ENCODE results near the gene GALNT15.

GALNT15 gene

DNA sequence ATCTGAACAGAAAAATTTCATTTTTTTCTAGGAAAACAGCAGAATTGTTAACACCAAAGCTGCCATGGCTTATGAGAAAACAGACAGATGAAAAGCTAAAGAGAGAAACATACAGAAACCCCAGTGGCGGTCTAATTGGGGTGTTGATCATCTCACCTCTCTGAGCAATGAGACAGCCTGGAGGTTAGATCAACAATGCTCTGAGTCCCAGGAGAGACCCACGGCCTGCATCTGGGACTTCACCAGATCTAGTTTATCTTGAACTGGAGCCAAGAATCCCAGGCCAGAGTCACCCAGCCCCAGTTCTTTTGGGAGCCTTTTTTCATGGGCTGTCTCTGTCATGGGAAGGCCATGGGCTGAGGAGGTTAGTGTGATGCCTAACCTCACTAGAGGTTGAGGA, 3.5 kb upstream of the GALNT15 start:
- DNase-seq, result no peak

DNA sequence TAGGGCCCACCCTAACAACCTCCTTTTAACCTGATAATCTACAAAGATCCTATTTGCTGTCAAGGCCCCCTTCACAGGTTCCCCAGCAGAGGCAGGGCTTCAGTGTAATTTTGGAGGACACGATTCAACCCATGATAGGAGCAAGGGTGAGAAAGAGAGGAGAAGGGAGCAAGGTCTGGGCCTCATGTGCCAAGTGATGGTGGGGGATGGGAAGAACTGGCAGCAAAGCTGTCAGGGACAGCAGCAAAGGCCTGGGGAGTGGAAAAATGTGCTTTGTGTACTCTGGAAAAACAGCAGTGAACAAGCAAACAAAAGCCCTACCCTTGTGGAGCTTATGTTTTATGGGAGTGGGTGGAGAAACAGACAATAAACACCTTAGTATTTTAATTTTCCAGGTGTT, 2.7 kb upstream of the GALNT15 start:
- no peak for DNase-seq

DNA sequence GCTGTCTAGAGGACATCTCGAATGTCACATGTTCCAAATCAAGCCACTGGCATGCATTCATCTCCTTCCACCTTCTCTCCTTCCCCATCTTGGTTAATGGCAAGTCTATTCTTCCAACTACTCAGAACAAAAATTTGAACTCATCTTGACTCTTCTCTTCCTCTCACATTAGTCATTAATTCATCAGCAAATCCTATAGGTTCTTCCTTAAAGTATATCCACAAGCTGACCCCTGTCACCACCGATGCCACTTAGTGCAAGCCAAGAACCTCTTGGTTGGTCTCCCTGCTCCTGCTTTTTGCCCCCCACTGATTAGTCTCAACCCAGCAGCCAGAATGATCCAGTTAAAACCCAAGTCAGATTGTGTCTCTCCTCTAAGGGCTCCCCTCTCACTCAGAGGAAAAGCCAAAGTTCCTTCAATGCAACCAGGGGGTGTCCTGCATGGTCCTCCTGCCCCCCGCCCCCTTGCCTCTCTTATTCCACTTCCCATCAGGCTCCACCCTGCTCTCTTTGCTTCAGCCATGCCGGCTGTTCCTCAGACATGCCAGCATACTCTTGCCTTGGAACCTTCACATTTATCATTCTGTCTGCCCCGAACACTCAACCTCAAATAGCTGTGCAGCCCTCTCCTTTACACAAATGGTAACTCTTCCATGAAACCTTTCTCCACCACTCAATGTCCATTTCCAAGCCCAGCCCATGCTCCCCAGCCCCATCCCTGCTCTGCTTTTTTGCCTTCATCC, 1.0 kb upstream of the GALNT15 start:
- DNase-seq, result no peak

DNA sequence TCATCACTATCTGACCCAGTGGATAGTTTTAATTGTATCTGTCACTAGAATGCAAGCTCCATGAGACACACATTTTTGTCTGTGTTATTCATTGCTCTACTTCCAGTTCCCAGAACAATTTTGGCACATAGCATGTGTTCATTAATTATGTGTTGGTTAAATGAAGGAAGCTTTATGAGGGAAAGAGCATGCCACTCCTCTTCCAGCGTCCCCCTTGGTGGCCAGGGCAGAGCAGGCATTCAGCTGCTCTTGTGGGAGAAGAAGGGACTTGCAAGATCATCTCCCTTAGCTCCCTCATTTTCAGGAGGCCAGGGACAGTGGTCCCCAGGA, 489 bp upstream of the GALNT15 start:
- no peak for DNase-seq

DNA sequence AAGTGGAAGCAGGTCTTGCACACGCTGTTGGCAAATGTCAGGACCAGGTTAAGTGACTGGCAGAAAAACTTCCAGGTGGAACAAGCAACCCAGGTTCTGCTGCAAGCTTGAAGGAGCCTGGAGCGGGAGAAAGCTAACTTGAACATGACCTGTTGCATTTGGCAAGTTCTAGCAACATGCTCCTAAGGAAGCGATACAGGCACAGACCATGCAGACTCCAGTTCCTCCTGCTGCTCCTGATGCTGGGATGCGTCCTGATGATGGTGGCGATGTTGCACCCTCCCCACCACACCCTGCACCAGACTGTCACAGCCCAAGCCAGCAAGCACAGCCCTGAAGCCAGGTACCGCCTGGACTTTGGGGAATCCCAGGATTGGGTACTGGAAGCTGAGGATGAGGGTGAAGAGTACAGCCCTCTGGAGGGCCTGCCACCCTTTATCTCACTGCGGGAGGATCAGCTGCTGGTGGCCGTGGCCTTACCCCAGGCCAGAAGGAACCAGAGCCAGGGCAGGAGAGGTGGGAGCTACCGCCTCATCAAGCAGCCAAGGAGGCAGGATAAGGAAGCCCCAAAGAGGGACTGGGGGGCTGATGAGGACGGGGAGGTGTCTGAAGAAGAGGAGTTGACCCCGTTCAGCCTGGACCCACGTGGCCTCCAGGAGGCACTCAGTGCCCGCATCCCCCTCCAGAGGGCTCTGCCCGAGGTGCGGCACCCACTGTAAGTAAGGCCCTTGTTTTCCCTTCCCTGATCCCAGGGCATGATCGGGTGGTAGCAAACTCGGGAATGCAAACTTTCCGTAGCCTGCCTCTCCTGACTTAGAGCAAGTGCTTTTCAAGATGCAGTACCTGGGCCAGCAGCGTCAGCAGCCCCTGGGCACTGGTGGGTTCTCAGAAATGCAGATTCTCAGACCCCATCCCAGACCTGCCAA, 759 bp downstream of the GALNT15 start:
- DNase-seq, result no peak

DNA sequence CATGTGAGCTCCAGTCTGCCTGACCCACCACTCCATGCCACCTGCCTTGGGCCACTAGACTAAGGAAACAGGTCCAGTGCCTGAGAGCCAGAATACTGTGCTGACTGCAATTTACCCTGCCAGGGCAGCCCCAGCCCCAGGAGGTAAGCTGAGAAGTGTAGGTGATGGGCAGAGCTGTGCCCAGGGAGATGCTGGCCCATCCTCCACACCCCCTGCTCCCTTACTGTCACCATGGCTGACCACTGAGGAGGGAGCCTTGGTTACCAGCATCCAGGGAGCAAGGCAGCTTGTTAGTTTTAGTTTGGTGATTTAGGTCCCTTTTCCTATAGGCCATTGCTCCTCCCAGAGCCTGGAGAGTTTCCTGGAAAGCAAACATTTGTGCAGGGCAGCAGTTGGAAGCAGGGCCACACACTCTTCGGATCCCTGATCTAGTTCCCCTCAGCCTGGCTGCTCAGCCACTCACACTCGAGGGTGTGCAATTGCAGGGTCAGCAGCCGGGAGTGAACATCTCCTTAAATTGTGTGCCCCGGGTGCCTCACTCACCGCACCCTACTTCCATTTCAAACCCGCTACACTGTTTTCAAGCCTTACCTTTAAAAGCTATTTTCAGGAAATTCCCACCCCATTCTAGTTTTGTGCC, 2.0 kb downstream of the GALNT15 start:
- no peak for DNase-seq

DNA sequence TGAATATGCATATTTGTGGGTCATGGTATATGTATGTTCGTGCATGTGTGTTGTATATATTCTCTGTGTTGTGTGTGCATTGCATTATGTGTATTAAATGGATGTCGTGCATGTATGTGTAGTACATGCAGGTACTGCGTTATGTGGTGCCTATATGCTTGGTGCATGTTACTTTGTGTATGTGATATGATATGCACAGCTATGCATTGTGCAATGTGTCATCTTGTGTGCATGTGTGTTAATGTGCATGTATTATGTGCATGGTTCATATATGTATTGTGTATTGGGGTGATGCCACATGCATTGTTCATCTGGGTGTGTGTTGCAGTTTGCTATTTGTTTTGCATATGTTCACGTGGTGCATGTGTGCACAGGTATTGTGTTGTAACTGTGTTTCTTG, 2.9 kb downstream of the GALNT15 start:
- no peak for DNase-seq

DNA sequence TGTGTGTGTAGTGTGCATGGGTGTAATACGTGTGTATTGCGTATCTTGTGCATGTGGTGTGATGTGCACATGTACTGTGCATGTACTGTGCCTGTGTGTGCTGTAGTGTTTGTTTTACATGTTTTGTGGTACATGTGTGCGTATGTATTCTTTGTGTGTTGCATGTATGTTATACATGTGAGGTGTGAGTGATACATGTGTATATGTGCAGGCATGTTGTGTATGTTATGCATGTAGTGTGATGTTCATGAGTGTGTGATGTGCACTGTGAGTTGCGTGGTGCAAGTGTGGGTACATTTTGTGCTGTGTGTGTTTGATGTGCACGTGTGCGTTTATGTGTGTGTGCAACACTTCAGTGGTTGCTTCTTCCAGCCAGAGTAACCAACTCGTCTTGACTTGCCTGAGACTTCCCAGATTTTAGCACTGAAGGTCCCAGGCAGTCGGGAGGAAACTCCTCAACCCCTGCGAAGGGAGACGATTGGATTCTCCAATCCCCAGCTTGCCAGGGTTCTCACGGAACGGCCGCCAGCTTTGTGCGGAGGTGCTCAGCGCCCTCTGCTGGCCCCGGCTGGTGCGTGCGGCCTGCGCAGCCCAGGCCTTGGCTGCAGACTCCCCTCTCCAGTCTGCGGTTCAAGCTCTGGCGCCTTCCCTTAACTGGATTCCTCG, 3.6 kb downstream of the GALNT15 start:
- DNase-seq, result peak; percentile 23

DNA sequence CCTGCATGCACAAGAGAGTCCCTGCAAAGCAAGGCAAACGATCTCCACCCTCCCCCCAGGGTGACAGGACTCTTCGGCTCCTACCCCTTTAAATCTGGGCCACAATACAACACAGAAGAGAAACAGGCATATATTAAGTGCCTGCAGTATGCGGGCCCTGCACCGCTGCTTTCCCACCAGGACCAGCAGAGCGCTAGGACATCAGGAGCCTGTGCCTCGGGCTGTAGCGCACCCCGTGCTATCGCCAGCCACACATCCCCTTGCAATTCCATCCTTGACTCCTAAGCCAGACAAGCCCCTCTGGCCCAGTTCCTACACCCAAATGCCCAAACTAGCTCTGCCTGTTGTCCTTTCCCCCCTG, 4.1 kb downstream of the GALNT15 start:
- DNase-seq, result no peak

DNA sequence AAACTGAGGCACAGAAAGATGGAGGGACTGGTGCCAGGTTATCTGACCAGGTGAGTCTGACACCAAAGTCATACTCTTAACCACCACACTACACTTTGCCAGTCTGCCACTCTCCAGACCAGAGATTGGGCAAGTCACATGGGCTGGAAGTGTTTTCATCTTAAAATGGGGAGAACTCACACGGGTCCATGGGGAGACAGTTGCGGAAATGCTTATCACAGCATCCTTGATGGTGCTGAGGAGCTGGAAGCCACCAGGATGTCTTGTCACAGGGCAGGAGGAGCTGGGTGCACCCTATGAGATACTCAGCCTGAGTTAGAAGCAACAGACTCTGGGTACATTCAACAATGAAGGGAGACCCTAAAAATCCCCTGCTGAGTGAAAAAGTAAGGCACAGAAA, 4.8 kb downstream of the GALNT15 start:
- DNase-seq, result no peak

DNA sequence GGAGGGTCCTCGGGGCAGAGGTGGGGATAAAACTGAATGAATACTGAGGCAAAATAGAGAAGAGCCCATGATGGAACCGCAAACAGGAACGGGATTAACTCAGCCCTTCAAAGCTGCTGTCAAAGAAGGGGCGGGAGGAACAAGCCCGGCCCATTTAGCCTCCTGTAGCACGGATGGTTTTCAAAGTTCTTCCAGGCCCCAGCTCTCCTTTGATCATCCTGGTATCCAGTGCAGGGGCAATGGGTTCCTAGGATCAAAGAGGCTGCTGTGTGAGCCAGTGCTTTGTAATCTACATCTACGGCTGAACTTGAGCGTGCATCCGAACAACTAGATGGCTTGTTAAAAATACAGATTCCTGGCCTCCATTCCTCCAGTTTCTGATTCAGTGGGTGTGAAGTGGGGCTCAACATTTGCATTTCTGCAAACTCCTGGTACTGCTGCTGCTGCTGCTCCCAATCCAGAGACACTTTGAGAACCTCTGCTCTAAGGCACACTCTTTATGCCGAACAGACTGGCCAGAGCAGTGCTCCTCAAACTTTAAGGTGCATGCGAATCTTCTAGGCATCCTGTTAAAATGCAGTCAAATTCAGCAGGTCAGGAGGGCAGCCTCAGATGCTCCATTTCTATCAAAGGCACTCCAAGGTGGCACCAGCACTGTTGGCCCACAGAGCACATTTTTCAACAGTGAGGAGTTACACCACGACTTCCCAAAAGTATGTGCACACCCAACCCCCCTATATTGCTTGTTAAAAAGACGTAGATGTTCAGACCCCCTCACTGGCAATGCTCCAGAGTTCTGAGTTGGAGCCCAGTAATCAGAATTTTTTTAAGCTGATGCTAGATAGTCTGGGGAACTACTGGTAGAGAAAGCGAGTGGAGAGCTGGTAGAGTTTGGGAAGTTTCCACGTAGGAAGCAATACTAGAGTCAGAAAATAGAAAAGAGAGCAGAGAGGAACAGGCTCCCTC, 5.6 kb downstream of the GALNT15 start:
- DNase-seq, result no peak

DNA sequence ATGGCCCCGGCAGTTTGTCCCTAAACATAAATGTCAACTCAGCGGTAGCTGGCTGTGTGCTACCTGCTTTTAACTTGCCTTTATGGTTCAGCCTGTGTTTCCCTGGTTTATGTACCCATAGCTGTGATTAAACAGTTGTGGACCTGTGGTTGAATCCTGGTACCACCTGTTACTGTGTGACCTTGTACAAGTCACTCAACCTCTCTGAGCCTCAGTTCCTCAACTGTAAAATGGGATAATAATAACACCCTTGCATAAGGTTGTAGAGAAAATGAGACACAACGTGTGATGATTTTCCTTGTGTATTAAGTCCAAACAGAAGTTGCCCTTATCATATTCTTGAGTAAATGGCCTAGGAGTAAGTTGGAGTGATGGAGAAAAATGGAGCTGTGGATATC, 6.3 kb downstream of the GALNT15 start:
- DNase-seq, result no peak

DNA sequence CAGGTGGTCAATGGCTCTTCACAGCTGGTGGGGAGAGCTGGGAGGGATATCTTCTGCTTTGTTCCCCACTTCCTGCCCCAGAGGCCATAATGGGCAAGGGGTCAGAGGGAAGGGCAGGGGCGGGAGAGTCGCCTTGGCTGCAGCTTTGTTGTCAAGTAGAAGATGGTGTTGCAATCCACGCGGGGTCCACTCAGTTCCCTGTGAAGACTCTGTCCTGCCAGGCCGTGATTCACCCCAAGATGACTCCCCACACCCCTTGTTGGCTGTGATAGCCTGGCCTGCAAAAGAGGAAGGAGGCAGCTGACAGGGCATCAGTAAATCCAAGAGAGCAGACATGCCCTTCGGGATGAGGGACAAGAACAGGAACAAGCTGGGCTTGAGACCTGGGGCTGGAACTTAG, 6.9 kb downstream of the GALNT15 start:
- no peak for DNase-seq

DNA sequence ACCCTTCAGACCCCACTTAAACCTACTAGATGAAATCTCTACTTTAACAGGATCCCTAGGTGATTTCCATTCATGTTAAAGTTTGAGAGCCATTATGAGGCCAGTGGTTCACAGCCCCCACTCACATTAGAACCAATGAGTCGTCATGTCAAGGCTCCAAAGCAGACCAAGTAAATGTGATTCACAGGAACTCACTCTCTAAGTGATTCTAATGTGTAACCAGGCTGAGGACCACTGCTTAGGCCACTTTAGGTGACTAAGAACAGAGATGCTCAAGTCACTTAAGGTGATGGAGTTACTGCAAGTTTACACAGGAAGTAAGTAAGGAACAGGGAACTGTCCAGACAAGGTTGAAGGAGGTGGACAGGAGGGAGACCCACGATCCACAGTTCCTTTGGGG, 7.7 kb downstream of the GALNT15 start:
- DNase-seq, result no peak

DNA sequence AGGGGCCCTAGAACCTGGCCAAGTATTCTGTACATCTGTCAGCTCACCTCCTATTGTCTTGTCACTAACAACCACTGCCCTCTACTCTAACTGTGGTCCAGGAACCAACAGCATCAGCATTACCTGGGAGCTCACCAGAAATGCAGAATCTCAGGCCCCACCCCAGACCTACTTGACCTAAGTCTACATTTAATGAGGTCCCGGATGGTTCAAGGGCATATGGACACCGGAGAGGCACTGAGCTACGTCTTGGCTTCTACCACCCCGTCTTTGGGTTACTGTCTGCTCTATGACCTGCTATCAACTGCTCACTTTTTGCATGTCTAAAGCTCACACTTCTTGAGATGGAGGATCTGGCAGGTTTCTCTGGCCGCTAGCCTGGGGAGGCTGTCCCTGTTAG, 8.1 kb downstream of the GALNT15 start:
- DNase-seq, result no peak

DNA sequence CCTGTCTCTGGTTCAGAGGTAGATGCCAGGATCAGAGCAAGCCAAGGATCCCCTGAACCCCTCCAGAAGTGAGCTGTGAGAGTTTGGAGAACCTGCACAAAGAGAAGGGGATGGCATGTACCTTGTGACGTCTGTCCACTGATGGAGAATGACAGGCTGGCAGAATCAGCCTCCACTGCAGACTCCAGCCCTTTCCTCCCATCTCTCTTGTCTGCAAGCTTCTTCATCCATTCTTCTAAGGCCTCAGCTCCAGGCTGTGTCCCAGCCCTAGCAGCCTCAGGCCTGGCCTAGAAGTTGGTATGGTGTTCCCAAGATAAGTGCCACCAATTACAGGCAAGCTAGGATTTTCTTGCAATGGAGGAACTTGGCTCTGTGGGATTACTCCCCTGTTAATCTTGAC, 8.6 kb downstream of the GALNT15 start:
- no peak for DNase-seq

DNA sequence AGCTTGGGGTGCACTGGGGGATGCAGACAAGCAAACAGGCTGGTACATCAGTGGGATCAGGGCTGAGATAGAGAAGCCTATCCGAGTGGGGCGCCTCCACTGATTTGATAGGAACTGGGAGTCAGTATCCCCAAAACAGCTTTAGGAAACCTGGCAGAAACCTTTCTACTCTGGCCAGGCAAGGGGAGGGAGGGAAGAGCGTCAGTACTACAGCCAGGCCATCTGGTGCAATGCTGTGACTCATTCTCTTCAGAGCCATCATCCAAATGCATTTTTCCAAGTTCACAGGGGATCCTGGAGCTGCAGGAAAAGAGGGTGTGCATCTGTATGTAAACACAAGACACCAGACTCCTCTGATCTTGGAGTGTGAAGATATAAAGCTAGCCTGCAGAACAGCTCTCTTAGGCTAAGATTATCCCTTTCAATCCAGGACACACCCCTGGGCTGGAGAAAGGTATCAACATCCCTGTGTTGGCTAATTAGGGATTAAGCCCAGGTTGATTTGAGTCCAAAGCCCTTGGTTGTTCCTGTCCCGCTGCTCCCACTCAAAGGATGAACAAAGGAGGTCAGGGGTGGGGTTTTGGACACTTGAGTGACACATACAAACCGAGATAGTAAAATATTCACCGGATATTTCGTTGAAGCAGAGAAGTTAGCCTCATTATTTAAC, 9.3 kb downstream of the GALNT15 start:
- DNase-seq, result no peak

DNA sequence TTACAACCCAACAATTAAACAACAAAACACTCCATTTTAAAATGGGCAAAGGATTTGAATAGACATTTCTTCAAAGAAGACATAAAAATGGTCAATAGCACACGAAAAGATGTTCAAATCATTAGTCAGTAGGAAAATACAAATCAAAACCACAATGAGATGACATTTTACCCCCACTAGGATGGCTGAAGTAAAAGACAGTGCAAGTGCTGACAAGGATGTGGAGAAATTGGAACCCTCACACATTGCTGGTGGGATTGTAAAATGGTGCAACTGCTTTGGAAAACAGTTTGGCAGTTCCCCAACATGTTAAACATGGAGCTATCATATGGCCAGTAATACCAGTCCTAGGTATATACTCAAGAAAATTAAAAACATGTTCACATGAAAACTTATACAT, 11.6 kb downstream of the GALNT15 start:
- DNase-seq, result no peak

DNA sequence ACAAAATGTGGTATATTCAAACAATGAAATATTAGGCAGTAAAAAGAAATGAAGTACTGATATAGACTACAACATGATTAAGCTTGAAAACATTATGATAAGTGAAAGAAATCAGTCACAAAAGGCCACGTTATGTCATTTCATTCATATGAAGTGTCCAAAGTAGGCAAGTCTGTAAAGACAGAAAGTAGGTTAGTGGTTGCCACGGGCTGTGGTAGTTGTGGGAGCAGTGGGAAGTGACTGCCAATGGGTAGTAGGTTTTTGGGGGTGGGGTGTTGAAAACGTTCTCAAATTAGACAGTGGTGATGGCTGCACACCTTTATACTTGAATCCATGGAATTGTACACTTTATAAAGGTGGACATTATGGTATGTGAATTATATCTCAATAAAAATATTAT, 12.1 kb downstream of the GALNT15 start:
- DNase-seq, result no peak

DNA sequence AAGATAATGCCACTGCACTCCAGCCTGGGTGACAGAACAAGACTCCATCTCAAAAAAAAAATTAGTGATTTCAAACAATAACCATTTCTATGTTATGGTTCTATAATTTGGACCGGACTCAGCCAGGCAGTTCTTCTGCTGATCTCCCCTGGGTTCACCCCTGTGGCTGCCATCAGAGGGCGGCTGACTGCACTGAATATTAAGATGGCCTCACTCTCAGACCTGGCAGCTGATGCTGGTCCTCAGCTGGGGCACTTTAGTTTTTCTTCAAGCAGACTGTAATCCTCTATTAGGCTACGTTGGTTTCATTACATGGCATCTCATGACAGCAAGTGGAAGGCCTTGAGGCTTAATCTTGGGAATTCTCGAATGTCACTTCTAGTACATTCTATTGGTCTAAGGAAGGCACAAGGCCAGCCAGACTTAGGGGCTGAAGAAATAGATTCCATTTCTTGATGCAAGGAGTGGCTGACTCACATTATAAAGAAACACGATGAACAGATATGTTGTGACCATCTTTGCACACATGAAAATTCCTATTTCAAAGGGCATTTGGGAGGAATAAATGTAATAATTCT, 12.8 kb downstream of the GALNT15 start:
- no peak for DNase-seq

DNA sequence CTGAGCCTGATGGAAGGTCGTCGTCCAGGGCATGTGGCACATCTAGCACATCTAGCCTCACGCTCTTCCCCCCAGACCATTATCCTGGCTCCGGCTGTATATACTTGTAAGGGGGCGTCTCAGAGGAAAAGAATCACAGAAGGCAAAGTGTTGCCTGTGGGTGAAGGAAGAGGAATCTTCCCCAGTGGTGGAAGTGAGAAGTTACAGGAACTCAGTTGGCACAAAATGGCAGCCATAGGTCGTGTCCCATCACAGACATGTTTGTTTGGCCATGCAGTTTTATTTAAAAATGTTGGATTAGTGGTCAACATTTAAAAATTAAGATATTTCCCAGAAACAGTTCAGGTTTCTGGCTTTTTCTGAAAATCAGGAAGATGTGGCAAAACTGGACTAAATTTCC, 13.6 kb downstream of the GALNT15 start:
- DNase-seq, result no peak

Measured in CD4-positive, alpha-beta T cell treated with Interleukin-4 for 4 hours (primary cell).